Measurements from ENCODE around the gene LDLRAD2. TPM values are rescaled to one million over a fixed set of nuclear protein-coding genes. Genes with fewer than 3 reads are reported as not detected.

The LDLRAD2 gene
- total RNA-seq, 2 donors from 2014 or later, result 0.08 TPM; not detected in 1

DNA sequence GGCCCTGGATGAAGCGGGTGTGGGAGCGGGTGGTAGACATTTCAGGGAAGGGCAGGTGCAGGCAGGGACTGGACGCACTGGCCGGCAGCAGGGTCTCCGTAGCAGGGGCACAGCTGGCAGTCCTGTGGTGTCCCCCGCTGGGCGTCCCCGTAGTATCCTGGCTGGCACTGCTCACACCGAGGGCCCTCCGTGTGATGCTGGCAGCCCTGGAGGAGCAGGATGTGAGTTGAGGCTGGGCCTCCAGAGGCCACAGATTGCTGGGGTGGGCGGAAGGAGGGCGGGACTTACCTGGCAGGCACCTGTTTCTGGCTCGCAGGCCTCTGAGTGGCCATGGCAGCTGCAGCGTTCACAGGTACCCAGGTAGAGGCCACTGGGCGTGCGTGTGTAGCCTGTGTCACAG, 62.3 kb downstream of the LDLRAD2 start:
- DNase-seq (ENCODE audit: low spot score in 2 of 2) (no peak), ATAC-seq (no peak)
- Mint-ChIP-seq H3K27ac (no peak overlapping the region), H3K36me3 (no peaks in the 10 kb centered on the region), H3K9me3 (no peaks in the 10 kb centered on the region)

Other genes starting within 250 kb of the LDLRAD2 start
- gene RAP1GAP, start 142.9 kb upstream of the LDLRAD2 start, total RNA-seq, result 1 to 10 TPM in 1 of 2 donors, under 1 TPM in 1; 0.46 to 2.1 TPM
- 100 to 1,000 TPM; 118 to 133 TPM for gene USP48, start 29.1 kb upstream of the LDLRAD2 start, total RNA-seq
- gene HSPG2, start 125.0 kb downstream of the LDLRAD2 start, total RNA-seq, result 10 to 100 TPM in 1 of 2 donors, 1 to 10 TPM in 1; 9.2 to 37.3 TPM
- gene CELA3B, start 164.8 kb downstream of the LDLRAD2 start, total RNA-seq, result not detected
- gene CELA3A, start 189.4 kb downstream of the LDLRAD2 start, total RNA-seq, result not detected
- gene CDC42, start 240.4 kb downstream of the LDLRAD2 start, total RNA-seq, result 100 to 1,000 TPM; 266 to 331 TPM

All from activated naive CD4-positive, alpha-beta T cell treated with anti-CD3 and anti-CD28 coated beads, Interleukin-2, amount 50 U/mL, for 72 hours (primary cell).